Endometrial microvascular endothelial cells (primary cell): Measurements from ENCODE around the gene ATRN. TPM values are rescaled to one million over a fixed set of nuclear protein-coding genes. Genes with fewer than 3 reads are reported as not detected.
"Not testable (repeated sequence)": the region's sequence is repeated elsewhere in the genome, so short reads cannot be mapped to it uniquely, and the experiment has no call there.

Experiments
- in situ Hi-C: cut with HindIII; loops from 2 replicates; pipeline ENCODE4 v1.10.0; 2017; ENCODE audit warnings: low sequenced_read_pairs, low pct_unique_long_range_greater_than_20kb; ENCODE audit errors: inconsistent ontology term
- total RNA-seq: library from RNA; depleted of rRNA; stranded (reverse); fragments of >200 nt; gene quantifications from one replicate; pipeline ENCODE4 v1.2.3, GENCODE V29; 2015; ENCODE audit errors: inconsistent ontology term

Gene ATRN
- 22.8 TPM for total RNA-seq

- in situ Hi-C loops, result no loop called here
Observed at GRCh38 chr20:3470627-3471396, at the start of gene ATRN. ATRN (plus strand) TSS chr20:3471018; CDS start chr20:3471108, 90 bp downstream.

- in situ Hi-C loops, result no loop called here
Observed at GRCh38 chr20:3421985-3422384, 48.8 kb upstream of the ATRN start.

- in situ Hi-C loops, result no loop called here
Observed at GRCh38 chr20:3423126-3423525, 47.7 kb upstream of the ATRN start.

GRCh38 chr20:3426766-3427165 lies 44.1 kb upstream of the ATRN start:
- in situ Hi-C loops, result not testable (repeated sequence)

GRCh38 chr20:3430376-3431069 lies 40.3 kb upstream of the ATRN start:
- in situ Hi-C loops, result no loop called here

- in situ Hi-C loops, result no loop called here
Observed at GRCh38 chr20:3431109-3431508, 39.7 kb upstream of the ATRN start.

- in situ Hi-C loops, result no loop called here
Observed at GRCh38 chr20:3432844-3433243, 38.0 kb upstream of the ATRN start.

GRCh38 chr20:3433744-3434143 lies 37.1 kb upstream of the ATRN start:
- in situ Hi-C loops, result no loop called here

GRCh38 chr20:3434232-3434631 lies 36.6 kb upstream of the ATRN start:
- in situ Hi-C loops, result no loop called here

GRCh38 chr20:3436864-3437574 lies 33.8 kb upstream of the ATRN start:
- in situ Hi-C loops, result no loop called here

- in situ Hi-C loops, result no loop called here
Observed at GRCh38 chr20:3446779-3447178, 24.0 kb upstream of the ATRN start.

- in situ Hi-C loops, result no loop called here
Observed at GRCh38 chr20:3447321-3447720, 23.5 kb upstream of the ATRN start.

- in situ Hi-C loops, result no loop called here
Observed at GRCh38 chr20:3449319-3449718, 21.5 kb upstream of the ATRN start.

GRCh38 chr20:3452136-3452535 lies 18.7 kb upstream of the ATRN start:
- in situ Hi-C loops, result no loop called here

- in situ Hi-C loops, result no loop called here
Observed at GRCh38 chr20:3452690-3453089, 18.1 kb upstream of the ATRN start.

GRCh38 chr20:3454831-3455230 lies 16.0 kb upstream of the ATRN start:
- in situ Hi-C loops, result no loop called here

GRCh38 chr20:3456648-3457047 lies 14.2 kb upstream of the ATRN start:
- in situ Hi-C loops, result no loop called here

GRCh38 chr20:3459881-3460307 lies 10.9 kb upstream of the ATRN start:
- in situ Hi-C loops, result no loop called here

GRCh38 chr20:3461211-3461771 lies 9.5 kb upstream of the ATRN start:
- in situ Hi-C loops, result no loop called here
